Fibroblast of villous mesenchyme (primary cell): ENCODE measurements around the gene SRGAP3. TPM values are rescaled to one million over a fixed set of nuclear protein-coding genes. Genes with fewer than 3 reads are reported as not detected.

ENCODE experiments used
- DNase-seq: peaks from one replicate; pipeline ENCODE4 v3.0.0-alpha.2; 2010; ENCODE audit warnings: low read depth
- H3K4me3 ChIP-seq: 2 replicates; pipeline ENCODE4 v1.5.1; 2011; ENCODE audit warnings: low read depth, mild to moderate bottlenecking, low read length
- total RNA-seq: library from RNA; depleted of rRNA; stranded (reverse); fragments of >200 nt; gene quantifications from 2 replicates; pipeline ENCODE4 v1.2.3, GENCODE V29; 2012
- TF ChIP-seq, protein P1 (sequence below): IDR thresholded peaks from 2 replicates; pipeline ENCODE4 v1.5.1; 2012; ENCODE audit warnings: low read depth, mild to moderate bottlenecking, low read length; ENCODE audit not compliant: insufficient read depth

The SRGAP3 gene
- total RNA-seq, 1 donor = 3.5 TPM

DNA sequence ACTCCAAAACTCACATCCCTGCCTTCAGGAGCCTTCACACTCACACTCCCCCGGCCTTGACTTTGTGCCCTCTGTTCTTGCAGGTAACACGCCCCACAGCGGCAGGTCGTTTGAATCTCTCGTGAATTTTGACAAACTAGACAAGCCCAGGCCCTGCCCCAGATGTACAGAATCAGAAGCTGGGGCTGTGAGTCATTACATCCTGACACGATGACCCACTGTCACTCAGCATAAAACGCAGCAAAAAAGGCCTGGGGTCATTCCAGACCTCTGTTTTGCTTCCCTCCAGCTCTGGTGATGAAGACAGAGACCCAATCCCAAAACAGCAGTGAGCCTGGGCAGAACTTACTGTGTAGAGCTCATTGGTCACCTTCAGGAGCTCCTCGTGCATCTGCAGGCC is 169.8 kb downstream of the SRGAP3 start:
- no peak overlapping the region for H3K4me3 ChIP-seq
- DNase-seq = no peak
- TF ChIP-seq, protein P1, sequence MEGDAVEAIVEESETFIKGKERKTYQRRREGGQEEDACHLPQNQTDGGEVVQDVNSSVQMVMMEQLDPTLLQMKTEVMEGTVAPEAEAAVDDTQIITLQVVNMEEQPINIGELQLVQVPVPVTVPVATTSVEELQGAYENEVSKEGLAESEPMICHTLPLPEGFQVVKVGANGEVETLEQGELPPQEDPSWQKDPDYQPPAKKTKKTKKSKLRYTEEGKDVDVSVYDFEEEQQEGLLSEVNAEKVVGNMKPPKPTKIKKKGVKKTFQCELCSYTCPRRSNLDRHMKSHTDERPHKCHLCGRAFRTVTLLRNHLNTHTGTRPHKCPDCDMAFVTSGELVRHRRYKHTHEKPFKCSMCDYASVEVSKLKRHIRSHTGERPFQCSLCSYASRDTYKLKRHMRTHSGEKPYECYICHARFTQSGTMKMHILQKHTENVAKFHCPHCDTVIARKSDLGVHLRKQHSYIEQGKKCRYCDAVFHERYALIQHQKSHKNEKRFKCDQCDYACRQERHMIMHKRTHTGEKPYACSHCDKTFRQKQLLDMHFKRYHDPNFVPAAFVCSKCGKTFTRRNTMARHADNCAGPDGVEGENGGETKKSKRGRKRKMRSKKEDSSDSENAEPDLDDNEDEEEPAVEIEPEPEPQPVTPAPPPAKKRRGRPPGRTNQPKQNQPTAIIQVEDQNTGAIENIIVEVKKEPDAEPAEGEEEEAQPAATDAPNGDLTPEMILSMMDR = no peak

GRCh38 chr3:9078561-9079240 is 170.7 kb downstream of the SRGAP3 start:
- no peak for DNase-seq
- TF ChIP-seq, protein P1 = no peak
- no peak overlapping the region for H3K4me3 ChIP-seq

- no peak overlapping the region for H3K4me3 ChIP-seq
- TF ChIP-seq, protein P1 = no peak
- no peak for DNase-seq
Measured at GRCh38 chr3:9077029-9077428, 172.4 kb downstream of the SRGAP3 start.

- no peak overlapping the region for H3K4me3 ChIP-seq
- TF ChIP-seq, protein P1 = no peak
- no peak for DNase-seq
Measured at GRCh38 chr3:9075762-9076161, 173.7 kb downstream of the SRGAP3 start.

DNA sequence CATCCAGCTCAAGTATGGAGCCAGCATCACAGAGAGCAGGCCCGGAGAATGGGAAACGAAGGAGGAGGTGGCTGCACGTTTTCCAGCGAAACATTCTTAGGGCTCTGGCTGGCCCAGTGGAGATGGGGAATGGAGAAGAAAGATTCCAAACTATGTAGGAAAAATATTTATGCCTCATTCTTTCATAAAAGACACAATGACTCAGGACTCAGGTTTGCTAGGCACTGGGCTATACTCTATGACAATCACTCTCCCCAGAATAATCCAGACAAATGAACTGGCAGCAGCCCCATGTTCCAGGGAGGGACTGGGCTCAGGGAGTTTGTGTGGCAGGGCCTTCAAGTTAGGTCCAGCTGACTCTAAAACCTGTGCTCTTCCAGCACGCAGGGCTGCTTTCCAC is 175.4 kb downstream of the SRGAP3 start:
- H3K4me3 ChIP-seq = no peak overlapping the region
- TF ChIP-seq, protein P1 = no peak
- DNase-seq = no peak

DNA sequence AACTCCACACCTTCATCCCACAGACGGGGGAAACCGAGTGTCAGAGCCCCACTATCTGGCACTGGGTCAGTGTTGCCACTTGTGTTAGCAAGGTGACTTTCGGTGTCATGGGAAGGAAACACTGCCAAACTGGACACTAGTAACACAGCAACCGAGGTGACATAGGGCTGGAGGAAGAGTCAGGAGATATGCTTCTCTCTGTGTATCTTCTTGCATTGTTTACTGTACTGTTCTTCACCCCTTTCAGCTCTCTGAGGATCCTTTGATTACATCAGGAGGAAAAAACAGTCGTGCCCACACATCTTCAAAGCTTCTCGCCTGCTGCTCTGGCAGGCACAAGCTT is 176.8 kb downstream of the SRGAP3 start:
- H3K4me3 ChIP-seq = no peak overlapping the region
- no peak for DNase-seq
- TF ChIP-seq, protein P1 = no peak
